ENCODE results near the gene WDHD1.
"Not testable (repeated sequence)": the region's sequence is repeated elsewhere in the genome, so short reads cannot be mapped to it uniquely, and the experiment has no call there.

Gene WDHD1

DNA sequence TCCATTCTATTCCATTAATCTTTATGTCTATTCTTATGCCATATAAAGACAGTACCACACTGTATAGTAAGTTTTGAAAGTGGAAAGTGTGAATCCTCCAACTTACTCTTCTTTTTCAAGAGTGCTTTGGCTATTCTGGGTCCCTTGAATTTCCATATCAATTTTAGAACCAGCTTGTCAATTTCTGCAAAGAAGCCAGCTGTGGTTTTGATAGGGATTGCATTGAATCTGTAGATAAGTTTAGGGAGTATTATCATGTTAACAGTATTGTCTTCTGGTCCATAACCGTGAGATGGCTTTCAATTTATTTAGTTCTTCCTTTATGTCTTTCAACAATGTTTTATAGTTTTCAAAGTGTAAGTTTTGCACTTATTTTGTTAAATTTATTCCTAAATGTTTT lies 90.1 kb downstream of the WDHD1 start:
- DNase-seq (ENCODE audit: insufficient read length) (no peak), FAIRE-seq (no peak)
- TF ChIP-seq POLR2AphosphoS5 (IDR thresholded peaks at IDR 0.05; ENCODE audit: low read depth, low read length), result no peak
- no peak for TF ChIP-seq POLR2A (IDR thresholded peaks at IDR 0.05; ENCODE audit: low read depth, low read length)
- no peak for TF ChIP-seq TAF1 (IDR thresholded peaks at IDR 0.05; ENCODE audit: borderline replicate concordance, low read depth, low read length)

DNA sequence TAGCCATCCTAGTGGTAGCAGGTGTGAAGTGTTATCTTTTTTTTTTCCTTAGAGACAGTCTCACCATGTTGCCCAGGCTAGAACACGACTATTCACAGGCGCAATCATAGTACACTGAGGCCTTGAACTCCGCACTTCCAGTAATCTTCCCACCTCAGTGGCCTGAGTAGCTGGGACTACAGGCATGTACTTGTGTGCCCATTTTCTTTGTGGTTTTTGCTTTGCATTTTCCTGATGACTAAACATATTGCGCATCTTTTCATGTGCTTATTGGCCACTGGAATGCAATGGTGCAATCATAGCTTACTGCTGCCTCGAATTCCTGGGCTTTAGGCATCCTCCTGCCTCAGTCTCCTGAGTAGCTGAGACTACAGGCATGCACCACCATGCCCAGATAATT lies 90.9 kb downstream of the WDHD1 start:
- TF ChIP-seq POLR2A (IDR thresholded peaks at IDR 0.05; ENCODE audit: low read depth, low read length), result no peak
- no peak for TF ChIP-seq TAF1 (IDR thresholded peaks at IDR 0.05; ENCODE audit: borderline replicate concordance, low read depth, low read length)
- TF ChIP-seq POLR2AphosphoS5 (IDR thresholded peaks at IDR 0.05; ENCODE audit: low read depth, low read length), result no peak
- FAIRE-seq (no peak), DNase-seq (ENCODE audit: insufficient read length) (no peak)

DNA sequence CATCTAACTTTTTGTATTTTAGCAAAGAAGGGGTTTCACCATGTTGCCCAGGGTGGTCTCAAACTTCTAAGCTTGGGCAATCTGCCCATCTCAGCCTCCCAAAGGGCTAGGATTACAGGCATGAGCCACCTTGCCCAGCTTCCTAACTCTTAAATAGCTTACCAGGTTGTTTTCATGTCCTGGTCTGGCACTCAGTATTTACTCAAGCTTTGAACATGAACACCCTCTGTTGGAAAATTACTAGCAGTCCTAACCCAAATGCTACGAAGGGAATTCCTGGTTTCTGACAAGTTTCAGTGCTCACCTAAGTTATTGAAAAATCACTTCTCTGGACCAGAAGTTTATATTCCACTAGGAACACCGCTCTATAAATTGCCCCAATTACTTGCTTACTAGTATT lies 91.8 kb downstream of the WDHD1 start:
- no peak for FAIRE-seq
- DNase-seq (ENCODE audit: insufficient read length), result no peak
- TF ChIP-seq POLR2AphosphoS5 (IDR thresholded peaks at IDR 0.05; ENCODE audit: low read depth, low read length) (no peak), POLR2A (IDR thresholded peaks at IDR 0.05; ENCODE audit: low read depth, low read length) (no peak), TAF1 (IDR thresholded peaks at IDR 0.05; ENCODE audit: borderline replicate concordance, low read depth, low read length) (no peak)

DNA sequence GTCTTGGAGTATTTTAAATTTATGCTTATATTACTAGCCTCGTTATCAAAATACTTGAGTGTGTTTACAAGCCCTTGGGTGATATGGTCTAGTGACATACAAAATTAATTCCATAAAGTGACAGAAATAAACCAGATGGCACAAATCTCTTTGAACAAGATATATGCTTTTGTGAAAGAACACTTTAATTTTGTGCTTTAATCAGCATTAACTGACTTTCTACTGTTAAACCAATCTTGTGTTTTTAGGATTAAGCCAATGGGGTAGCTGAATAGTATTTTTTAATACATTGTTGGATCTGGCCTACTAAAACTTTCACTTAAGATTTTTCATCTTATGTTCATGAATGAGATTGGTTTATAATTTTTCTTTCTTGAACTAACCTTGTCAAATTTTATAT lies 93.9 kb downstream of the WDHD1 start:
- DNase-seq (ENCODE audit: insufficient read length) (no peak), FAIRE-seq (no peak)
- no peak for TF ChIP-seq TAF1 (IDR thresholded peaks at IDR 0.05; ENCODE audit: borderline replicate concordance, low read depth, low read length)
- no peak for TF ChIP-seq POLR2AphosphoS5 (IDR thresholded peaks at IDR 0.05; ENCODE audit: low read depth, low read length)
- no peak for TF ChIP-seq POLR2A (IDR thresholded peaks at IDR 0.05; ENCODE audit: low read depth, low read length)

DNA sequence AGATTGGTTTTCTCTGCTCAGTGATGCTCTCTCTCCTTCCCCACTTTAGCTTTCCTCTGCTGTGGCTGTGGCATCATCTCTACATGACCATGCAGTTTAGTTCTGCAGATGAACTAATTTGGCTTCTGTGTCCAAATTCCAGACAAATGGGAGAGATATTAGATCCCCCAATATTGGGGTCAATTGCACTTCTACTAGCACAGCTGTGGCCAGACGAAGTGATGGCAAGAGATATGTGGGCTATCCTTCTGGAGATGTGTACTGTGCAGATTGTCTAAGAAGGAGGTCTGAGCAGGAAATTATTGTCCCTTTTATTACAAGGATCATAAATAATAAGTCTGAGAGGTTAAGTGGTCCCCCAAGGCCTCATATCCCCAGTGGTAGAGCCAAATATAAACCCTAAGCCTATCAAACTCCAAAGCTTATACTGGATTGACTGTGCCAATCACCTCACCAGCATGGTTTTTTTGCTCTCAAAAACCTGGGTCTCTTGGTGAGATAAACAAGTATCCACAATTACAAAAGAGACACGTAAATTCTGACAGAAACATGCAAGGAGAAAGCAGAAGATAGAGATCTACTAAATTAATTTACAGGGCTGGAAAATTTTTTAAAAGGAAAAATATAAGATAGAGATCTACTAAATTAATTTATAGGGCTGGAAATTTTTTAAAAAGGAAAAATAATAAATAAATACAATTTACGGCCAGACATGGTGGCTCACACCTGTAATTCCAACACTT lies 95.1 kb downstream of the WDHD1 start:
- no peak for FAIRE-seq
- no peak for TF ChIP-seq TAF1 (IDR thresholded peaks at IDR 0.05; ENCODE audit: borderline replicate concordance, low read depth, low read length)
- TF ChIP-seq POLR2AphosphoS5 (IDR thresholded peaks at IDR 0.05; ENCODE audit: low read depth, low read length), result no peak
- no peak for TF ChIP-seq POLR2A (IDR thresholded peaks at IDR 0.05; ENCODE audit: low read depth, low read length)
- DNase-seq (ENCODE audit: insufficient read length), result no peak

DNA sequence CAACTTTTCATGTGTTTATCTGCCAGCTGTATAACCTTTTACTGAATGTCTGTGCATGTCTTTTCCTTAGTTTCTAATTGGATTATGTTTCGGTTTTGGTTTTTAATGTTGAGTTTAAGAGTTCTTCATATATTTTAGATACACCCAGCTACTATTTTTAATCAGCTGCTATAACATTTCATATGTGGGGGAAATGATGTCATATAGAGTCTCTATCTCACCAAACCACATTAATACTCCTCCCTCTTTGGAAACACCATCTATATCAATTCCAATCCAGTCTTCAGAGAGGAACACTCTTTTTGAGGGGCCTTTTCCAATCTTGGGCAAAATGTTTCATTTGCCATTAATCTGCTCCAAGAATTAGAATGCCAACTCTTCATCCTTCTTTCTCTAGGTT lies 95.8 kb downstream of the WDHD1 start:
- DNase-seq (ENCODE audit: insufficient read length) (no peak), FAIRE-seq (no peak)
- TF ChIP-seq POLR2A (IDR thresholded peaks at IDR 0.05; ENCODE audit: low read depth, low read length) (no peak), POLR2AphosphoS5 (IDR thresholded peaks at IDR 0.05; ENCODE audit: low read depth, low read length) (no peak), TAF1 (IDR thresholded peaks at IDR 0.05; ENCODE audit: borderline replicate concordance, low read depth, low read length) (no peak)

DNA sequence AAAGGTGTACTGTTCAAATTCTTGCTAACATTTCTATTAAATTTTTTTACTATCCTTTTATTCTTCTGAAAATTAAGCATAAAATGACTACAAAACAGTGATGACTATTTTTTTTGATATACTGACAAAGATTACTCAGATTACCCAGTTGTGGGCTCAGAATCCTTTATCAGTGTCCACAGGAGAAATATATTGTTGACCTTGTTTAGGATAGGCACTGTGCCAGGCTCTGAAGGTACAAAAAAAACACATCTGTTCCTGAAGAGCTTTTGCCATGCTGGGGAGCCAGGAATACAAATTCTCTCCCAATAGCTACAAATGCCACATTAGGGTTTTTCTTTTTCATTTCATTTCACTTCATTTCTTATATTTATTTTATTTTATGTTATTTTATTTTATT lies 97.3 kb downstream of the WDHD1 start:
- TF ChIP-seq POLR2AphosphoS5 (IDR thresholded peaks at IDR 0.05; ENCODE audit: low read depth, low read length), result no peak
- no peak for TF ChIP-seq TAF1 (IDR thresholded peaks at IDR 0.05; ENCODE audit: borderline replicate concordance, low read depth, low read length)
- TF ChIP-seq POLR2A (IDR thresholded peaks at IDR 0.05; ENCODE audit: low read depth, low read length), result no peak
- no peak for FAIRE-seq

DNA sequence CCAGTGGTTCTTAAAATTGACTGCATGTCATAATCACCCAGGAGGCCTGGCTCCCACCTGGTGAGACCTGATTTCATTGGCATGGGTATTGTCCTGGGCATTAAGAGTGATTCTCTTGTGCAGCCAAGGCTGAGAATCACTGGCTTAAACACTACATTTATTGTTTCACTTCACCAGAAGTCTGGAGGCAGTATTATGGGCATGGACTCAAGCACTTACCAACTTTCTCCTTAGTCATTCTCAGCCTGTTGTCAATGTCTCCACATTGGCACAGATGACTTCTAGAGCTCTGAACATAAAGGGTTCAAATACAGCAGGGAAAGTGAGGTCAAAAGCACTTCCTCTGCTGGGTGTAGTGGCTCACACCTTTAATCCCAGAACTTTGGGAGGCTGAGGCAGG lies 98.7 kb downstream of the WDHD1 start:
- FAIRE-seq, result no peak
- DNase-seq (ENCODE audit: insufficient read length), result no peak
- TF ChIP-seq POLR2A (IDR thresholded peaks at IDR 0.05; ENCODE audit: low read depth, low read length) (no peak), POLR2AphosphoS5 (IDR thresholded peaks at IDR 0.05; ENCODE audit: low read depth, low read length) (no peak), TAF1 (IDR thresholded peaks at IDR 0.05; ENCODE audit: borderline replicate concordance, low read depth, low read length) (no peak)

More for the DNA sequence above, 97.3 kb downstream of the WDHD1 start:
- DNase-seq (ENCODE audit: insufficient read length), result no peak

DNA sequence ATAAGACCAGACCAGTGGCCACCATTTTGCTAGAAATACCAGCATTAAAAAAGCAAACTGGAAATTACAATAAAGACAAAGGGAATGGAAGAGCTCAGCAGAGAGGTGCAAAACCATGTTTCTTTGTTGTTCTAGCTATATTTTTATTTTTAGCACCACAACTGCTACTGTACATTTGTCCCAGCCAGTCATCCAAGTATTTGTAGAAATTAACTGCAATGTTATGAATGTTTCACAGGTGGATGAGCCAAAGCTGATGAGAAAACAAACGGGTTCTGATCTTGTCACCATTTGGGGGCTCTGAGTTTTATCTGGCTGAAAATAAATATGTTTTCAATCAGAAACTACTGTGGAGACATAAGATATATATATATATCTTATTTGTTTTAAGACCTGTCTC lies 99.3 kb downstream of the WDHD1 start:
- FAIRE-seq (no peak), DNase-seq (ENCODE audit: insufficient read length) (no peak)
- TF ChIP-seq POLR2AphosphoS5 (IDR thresholded peaks at IDR 0.05; ENCODE audit: low read depth, low read length) (no peak), TAF1 (IDR thresholded peaks at IDR 0.05; ENCODE audit: borderline replicate concordance, low read depth, low read length) (no peak), POLR2A (IDR thresholded peaks at IDR 0.05; ENCODE audit: low read depth, low read length) (no peak)

DNA sequence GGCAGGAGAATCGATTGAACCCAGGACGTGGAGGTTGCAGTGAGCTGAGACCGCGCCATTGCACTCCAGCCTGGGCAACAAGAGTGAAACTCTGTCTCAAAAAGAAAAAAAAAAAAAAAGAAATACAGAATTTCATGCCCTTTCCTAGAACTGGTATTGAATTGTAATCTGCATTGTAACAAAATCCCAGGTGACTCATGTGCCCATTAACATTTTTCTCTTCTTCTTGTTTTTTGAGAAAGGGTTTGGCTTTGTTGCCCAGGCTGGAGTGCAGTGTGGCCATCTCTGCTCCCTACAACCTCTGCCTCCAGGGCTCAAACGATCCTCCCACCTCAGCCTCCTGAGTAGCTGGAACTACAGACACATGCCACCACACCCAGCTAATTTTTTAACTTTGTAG lies 100.3 kb downstream of the WDHD1 start:
- not testable (repeated sequence) for FAIRE-seq; DNase-seq (ENCODE audit: insufficient read length)

DNA sequence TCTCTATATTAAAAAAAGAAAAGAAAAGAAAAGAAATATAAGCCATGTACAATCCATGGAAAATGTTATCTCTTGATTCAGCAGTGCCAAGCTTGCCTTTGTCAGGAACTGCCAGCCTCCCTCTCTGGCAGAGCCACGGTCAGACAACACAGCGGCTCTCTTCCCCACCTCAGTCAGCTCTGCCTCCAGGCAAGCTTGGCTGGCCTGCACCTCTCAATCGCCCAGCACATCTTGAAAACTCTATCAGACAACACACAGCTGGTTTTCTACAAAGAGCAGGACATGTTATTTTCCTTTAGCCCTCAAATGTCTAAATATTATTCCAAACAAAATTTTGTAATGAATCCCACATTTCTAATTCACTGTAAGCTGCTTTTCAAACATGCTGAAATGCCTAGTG lies 104.3 kb downstream of the WDHD1 start:
- DNase-seq (ENCODE audit: insufficient read length), result no peak
- no peak for FAIRE-seq
- TF ChIP-seq TAF1 (IDR thresholded peaks at IDR 0.05; ENCODE audit: borderline replicate concordance, low read depth, low read length) (no peak), POLR2A (IDR thresholded peaks at IDR 0.05; ENCODE audit: low read depth, low read length) (no peak), POLR2AphosphoS5 (IDR thresholded peaks at IDR 0.05; ENCODE audit: low read depth, low read length) (no peak)

DNA sequence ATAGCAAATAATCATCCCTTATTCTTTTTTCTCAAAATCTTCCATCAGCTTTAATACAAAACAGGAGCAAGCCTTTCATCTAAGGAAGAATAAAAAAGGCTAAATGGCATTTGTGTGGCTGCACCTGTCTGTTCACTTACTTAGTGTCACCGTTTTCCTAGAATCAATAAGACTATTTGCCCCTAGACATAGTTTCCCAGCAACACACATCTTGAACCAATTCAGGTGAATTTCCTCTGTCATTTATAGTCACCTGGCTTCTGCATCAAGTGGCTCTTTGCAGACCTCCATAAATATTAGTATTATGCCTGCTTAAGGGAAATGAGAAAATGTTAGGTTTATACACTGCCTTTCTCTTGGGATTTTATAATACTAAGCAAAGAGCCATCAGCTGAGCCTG lies 106.8 kb downstream of the WDHD1 start:
- no peak for TF ChIP-seq TAF1 (IDR thresholded peaks at IDR 0.05; ENCODE audit: borderline replicate concordance, low read depth, low read length)
- TF ChIP-seq POLR2A (IDR thresholded peaks at IDR 0.05; ENCODE audit: low read depth, low read length), result no peak
- no peak for TF ChIP-seq POLR2AphosphoS5 (IDR thresholded peaks at IDR 0.05; ENCODE audit: low read depth, low read length)
- FAIRE-seq (no peak), DNase-seq (ENCODE audit: insufficient read length) (no peak)
